IMR-90 (cell line): ENCODE measurements around the gene F5. TPM values are rescaled to one million over a fixed set of nuclear protein-coding genes. Genes with fewer than 3 reads are reported as not detected.

ENCODE experiments used
- ATAC-seq: fragments of 200-7000 bp; cut with Tn5 transposase; 2 replicates; pipeline ENCODE4 v1.9.1; 2020; ENCODE audit warnings: low read depth, mild to moderate bottlenecking, moderate library complexity
- BruUV-seq: library from RNA; stranded (reverse); fragments of 400-500 nt; replicated peaks from 2 replicates; lab custom pipeline; 2021; lab: Mats Ljungman, UMichigan
- CTCF ChIA-PET: fragments of 300-600 bp; formaldehyde crosslinking; extraction: SDS; loops from one replicate; lab custom pipeline; 2021; ENCODE audit warnings: antibody characterized with exemption; lab: Yijun Ruan, JAX
- POLR2A ChIA-PET: fragments of 300-600 bp; sonication (Branson Sonifier 250); formaldehyde crosslinking; loops from one replicate; lab custom pipeline; 2022; ENCODE audit warnings: antibody characterized with exemption; ENCODE audit not compliant: unreplicated experiment; lab: Charles Lee
- DNase-seq: peaks from one replicate; pipeline ENCODE4 v3.0.0; 2013
- H2AFZ ChIP-seq: replicated peaks from 2 replicates; pipeline ENCODE3; 2013; ENCODE audit warnings: low read length, mild to moderate bottlenecking; ENCODE audit not compliant: poor library complexity
- H2AK5ac ChIP-seq: 2 replicates; pipeline ENCODE4 v1.6.1; 2013; ENCODE audit warnings: low read depth, low read length, inconsistent platforms
- H2AK9ac ChIP-seq: replicated peaks from 2 replicates; pipeline ENCODE3; 2013; ENCODE audit warnings: mild to moderate bottlenecking, low read depth, low read length, moderate library complexity; ENCODE audit not compliant: poor library complexity
- H2BK120ac ChIP-seq: 2 replicates; pipeline ENCODE4 v1.6.1; 2013; ENCODE audit warnings: low read depth, low read length, inconsistent platforms
- H2BK15ac ChIP-seq: 3 replicates; pipeline ENCODE4 v1.6.1; 2013; ENCODE audit warnings: low read depth, low read length, inconsistent platforms
- H2BK20ac ChIP-seq: 2 replicates; pipeline ENCODE4 v1.6.1; 2013; ENCODE audit warnings: low read depth, mild to moderate bottlenecking, inconsistent platforms, low read length, moderate library complexity
- H2BK5ac ChIP-seq: 2 replicates; pipeline ENCODE4 v1.6.1; 2013; ENCODE audit warnings: mild to moderate bottlenecking, low read depth, low read length, inconsistent platforms; ENCODE audit not compliant: poor library complexity, severe bottlenecking
- H3K14ac ChIP-seq: replicated peaks from 2 replicates; pipeline ENCODE4 v1.6.1; 2013; ENCODE audit warnings: low read depth, low read length, inconsistent platforms
- H3K18ac ChIP-seq: 2 replicates; pipeline ENCODE4 v1.6.1; 2013; ENCODE audit warnings: low read depth, low read length, control low read depth
- H3K23ac ChIP-seq: 2 replicates; pipeline ENCODE4 v1.6.1; 2013; ENCODE audit warnings: low read depth, low read length, inconsistent platforms
- H3K27ac ChIP-seq: 2 replicates; pipeline ENCODE4 v1.5.1; 2013; ENCODE audit warnings: mild to moderate bottlenecking, control low read depth, low read length; ENCODE audit not compliant: insufficient read depth
- H3K27me3 ChIP-seq: 2 replicates; pipeline ENCODE4 v1.6.1; 2013; ENCODE audit warnings: low read length; ENCODE audit not compliant: control insufficient read depth, insufficient read depth
- H3K36me3 ChIP-seq: 2 replicates; pipeline ENCODE4 v1.6.1; 2013; ENCODE audit warnings: low read length, mixed read lengths; ENCODE audit not compliant: control insufficient read depth, insufficient read depth
- H3K4ac ChIP-seq: 2 replicates; pipeline ENCODE4 v1.6.1; 2013; ENCODE audit warnings: low read depth, low read length, inconsistent platforms
- H3K4me1 ChIP-seq: 2 replicates; pipeline ENCODE4 v1.6.1; 2013; ENCODE audit warnings: low read length, mixed read lengths; ENCODE audit not compliant: control insufficient read depth, insufficient read depth
- H3K4me2 ChIP-seq: 2 replicates; pipeline ENCODE4 v1.6.1; 2013; ENCODE audit warnings: low read depth, mild to moderate bottlenecking, control low read depth, low read length, moderate library complexity
- H3K4me3 ChIP-seq: 2 replicates; pipeline ENCODE4 v1.5.1; 2013; ENCODE audit warnings: low read depth, mild to moderate bottlenecking, control low read depth, low read length, moderate library complexity; ENCODE audit not compliant: insufficient read depth
- H3K56ac ChIP-seq: 2 replicates; pipeline ENCODE4 v1.6.1; 2013; ENCODE audit warnings: low read length, inconsistent platforms; ENCODE audit not compliant: insufficient read depth; ENCODE audit errors: extremely low read depth
- H3K79me1 ChIP-seq, 2 experiments: 2 replicates each; pipeline ENCODE4 v1.6.1; 2013; ENCODE audit warnings: low read length in 2 of 2, inconsistent platforms in 1 of 2, low read depth in 1 of 2
- H3K9ac ChIP-seq: 2 replicates; pipeline ENCODE4 v1.6.1; 2013; ENCODE audit warnings: low read depth, low read length, control low read depth
- H3K9me1 ChIP-seq: 2 replicates; pipeline ENCODE4 v1.6.1; 2013; ENCODE audit warnings: low read length, inconsistent platforms; ENCODE audit not compliant: insufficient read depth
- H3K9me3 ChIP-seq: 2 replicates; pipeline ENCODE4 v1.6.1; 2013; ENCODE audit warnings: low read length; ENCODE audit not compliant: control insufficient read depth, insufficient read depth
- H4K20me1 ChIP-seq: 2 replicates; pipeline ENCODE4 v1.6.1; 2013; ENCODE audit warnings: low read length, inconsistent platforms; ENCODE audit not compliant: insufficient read depth
- H4K5ac ChIP-seq: 2 replicates; pipeline ENCODE4 v1.6.1; 2013; ENCODE audit warnings: mild to moderate bottlenecking, low read depth, low read length, control low read depth
- H4K8ac ChIP-seq, 2 experiments: 2 replicates each; pipeline ENCODE4 v1.6.1; 2013; ENCODE audit warnings: low read depth in 2 of 2, low read length in 2 of 2, control low read depth in 1 of 2, inconsistent platforms in 1 of 2
- H4K91ac ChIP-seq: 2 replicates; pipeline ENCODE4 v1.6.1; 2013; ENCODE audit warnings: low read depth, low read length, inconsistent platforms; ENCODE audit not compliant: insufficient read depth
- CEBPB ChIP-seq: IDR thresholded peaks from 2 replicates; pipeline ENCODE4 v1.6.1; 2012; ENCODE audit warnings: low read depth, low read length, improper control_type of control experiment
- MAFK ChIP-seq: IDR thresholded peaks from 2 replicates; pipeline ENCODE4 v1.6.1; 2012; ENCODE audit warnings: low read depth, low read length, improper control_type of control experiment
- MAZ ChIP-seq: IDR thresholded peaks from 2 replicates; pipeline ENCODE4 v1.6.1; 2012; ENCODE audit warnings: low read depth, mild to moderate bottlenecking, low read length, improper control_type of control experiment, moderate library complexity, borderline replicate concordance
- MXI1 ChIP-seq: IDR thresholded peaks from 2 replicates; pipeline ENCODE4 v1.6.1; 2012; ENCODE audit warnings: low read depth, mild to moderate bottlenecking, low read length, moderate library complexity, borderline replicate concordance
- WGBS, 2 experiments: methylation state at CpG; one replicate each; pipeline versions ENCODE4 v1.1.5 to v1.1.7; 2013; ENCODE audit warnings: missing lambda C conversion rate in 2 of 2; ENCODE audit not compliant: insufficient read length in 1 of 2; ENCODE audit errors: extremely low coverage in 2 of 2; 5-methylcytosine and 5-hydroxymethylcytosine counted together
- dilution Hi-C: fragments of 300-500 bp; cut with HindIII; formaldehyde crosslinking; loops from one replicate; pipeline ENCODE4 v1.14.3; 2018; ENCODE audit warnings: low sequenced_read_pairs; ENCODE audit not compliant: unreplicated experiment
- in situ Hi-C: fragments of 300-500 bp; cut with MboI; formaldehyde crosslinking; loops from 3 replicates; pipeline ENCODE4 v1.14.3; 2019; ENCODE audit warnings: low sequenced_read_pairs, inconsistent platforms, mixed read lengths
- intact Hi-C: fragments of 100-400 bp; cut with micrococcal nuclease; formaldehyde crosslinking; loops from 2 replicates; pipeline ENCODE4 v1.10.0; 2022
- polyA plus RNA-seq, 3 experiments: library from polyadenylated mRNA; depleted of rRNA; stranded (reverse); fragments of >200 nt; gene quantifications; 2 replicates each; pipeline ENCODE4 v1.2.3, GENCODE V29; 2012; ENCODE audit warnings: low replicate concordance in 1 of 3
- total RNA-seq: library from RNA; depleted of rRNA; stranded (reverse); fragments of >200 nt; gene quantifications from 2 replicates; pipeline ENCODE4 v1.2.3, GENCODE V29; 2012
- TF ChIP-seq, protein P1 (sequence below): fragments of 150-350 bp; IDR thresholded peaks from 2 replicates; pipeline ENCODE4 v1.6.1; 2017; ENCODE audit warnings: mild to moderate bottlenecking, antibody characterized with exemption, low read length, low read depth

Gene F5
- total and polyA plus RNA-seq, 2 of the 4 experiments (the other 2 are of a cell fraction) = not detected

DNA sequence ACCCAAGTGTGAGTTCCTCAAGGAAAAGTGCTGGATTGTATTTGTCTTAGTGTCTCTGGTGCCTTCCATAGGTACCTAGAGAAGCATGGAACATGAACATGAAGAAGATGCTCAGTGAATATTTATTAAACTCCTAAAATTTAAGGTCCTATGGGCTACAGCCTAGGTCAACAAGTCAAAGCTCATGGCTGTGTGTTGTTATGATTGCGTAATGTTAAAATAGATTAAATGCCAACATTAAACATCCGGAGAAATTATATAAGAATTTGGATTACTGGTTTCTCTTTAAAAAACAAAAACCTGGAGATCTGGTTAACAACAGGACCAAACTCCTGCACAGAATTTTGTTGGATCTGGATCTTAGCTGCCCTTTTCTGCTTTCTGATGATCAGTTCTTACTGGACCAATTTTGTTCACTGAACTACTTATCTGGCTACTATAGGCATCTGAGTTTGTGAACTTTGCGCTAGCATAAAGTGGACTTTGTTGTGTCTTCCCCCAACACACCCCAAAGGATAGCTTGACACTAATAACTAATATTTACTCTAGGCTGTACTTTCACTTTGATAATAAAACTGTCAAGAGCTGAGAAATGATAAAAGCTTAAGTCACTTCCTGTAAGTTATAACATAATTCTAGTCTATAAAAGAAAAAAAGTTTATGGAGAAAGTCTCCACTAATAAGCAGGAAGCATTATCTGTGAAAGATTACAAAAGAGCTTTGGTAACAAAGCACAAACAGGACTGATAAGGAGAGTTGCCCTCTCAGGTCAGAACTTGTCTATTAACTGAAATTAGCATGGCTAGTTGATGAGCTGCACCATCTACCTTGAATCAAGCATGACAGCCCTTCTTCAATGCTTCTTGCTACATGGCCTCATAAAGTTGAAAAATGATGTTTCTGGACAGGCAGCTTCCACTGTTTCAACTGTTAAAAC is 20.7 kb downstream of the F5 start:
- H4K20me1 ChIP-seq = no peaks in the 10 kb centered on the region
- no peak overlapping the region for H2BK20ac ChIP-seq
- H3K4me1 ChIP-seq = no peaks in the 10 kb centered on the region
- H2AFZ ChIP-seq = no peak overlapping the region
- H3K79me1 ChIP-seq = no peaks in the 10 kb centered on the region
- in situ Hi-C loops = no loop called here
- no peak overlapping the region for H2AK9ac ChIP-seq
- H3K18ac ChIP-seq = no peak overlapping the region
- H3K9me1 ChIP-seq = no peaks in the 10 kb centered on the region
- no TSS peak for BruUV-seq
- no peak overlapping the region for H3K23ac ChIP-seq
- dilution Hi-C loops = no loop called here
- no peak overlapping the region for H4K91ac ChIP-seq
- H3K27me3 ChIP-seq = no peaks in the 10 kb centered on the region
- no peak overlapping the region for H2AK5ac ChIP-seq
- H3K4ac ChIP-seq = no peak overlapping the region
- no peaks in the 10 kb centered on the region for H3K9me3 ChIP-seq
- H3K4me3 ChIP-seq = no peak overlapping the region
- H4K8ac ChIP-seq = no peak overlapping the region
- no peaks in the 10 kb centered on the region for H3K36me3 ChIP-seq
- WGBS, 2 experiments = no CpG with 5 or more reads among the region's 3 CpGs
- H2BK120ac ChIP-seq = no peak overlapping the region
- no peak overlapping the region for H3K9ac ChIP-seq
- no peak overlapping the region for H2BK15ac ChIP-seq
- H3K14ac ChIP-seq = no peak overlapping the region
- CTCF ChIA-PET = no interaction called here
- H4K5ac ChIP-seq = no peak overlapping the region
- DNase-seq = no peak
- POLR2A ChIA-PET = no interaction called here
- H3K56ac ChIP-seq = no peak overlapping the region
- no peak overlapping the region for H3K4me2 ChIP-seq
- H3K27ac ChIP-seq = no peak overlapping the region
- TF ChIP-seq MAZ (no peak), MXI1 (no peak), CEBPB (peak; percentile 83), MAFK (no peak)
- TF ChIP-seq, protein P1, sequence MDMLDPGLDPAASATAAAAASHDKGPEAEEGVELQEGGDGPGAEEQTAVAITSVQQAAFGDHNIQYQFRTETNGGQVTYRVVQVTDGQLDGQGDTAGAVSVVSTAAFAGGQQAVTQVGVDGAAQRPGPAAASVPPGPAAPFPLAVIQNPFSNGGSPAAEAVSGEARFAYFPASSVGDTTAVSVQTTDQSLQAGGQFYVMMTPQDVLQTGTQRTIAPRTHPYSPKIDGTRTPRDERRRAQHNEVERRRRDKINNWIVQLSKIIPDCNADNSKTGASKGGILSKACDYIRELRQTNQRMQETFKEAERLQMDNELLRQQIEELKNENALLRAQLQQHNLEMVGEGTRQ = no peak
- H2BK5ac ChIP-seq = no peak overlapping the region
- ATAC-seq = no peak
- intact Hi-C loops = no loop called here
